ENCODE data around the gene PHLDB2.

Gene PHLDB2

GRCh38 chr3:111986800-111987199 lies 127.7 kb downstream of the PHLDB2 start:
- H3K9ac ChIP-seq (ENCODE audit: insufficient read length, low read depth): no peak overlapping the region
- DNase-seq (ENCODE audit: low read depth, low spot score): no peak
- H3K36me3 ChIP-seq (ENCODE audit: insufficient read depth, insufficient read length, low read length): peaks cover 70% of the 10 kb centered on the region
- no peak for TF ChIP-seq ZNF274 (IDR thresholded peaks at IDR 0.05; ENCODE audit: low read depth, low read length)
- TF ChIP-seq YY1 (IDR thresholded peaks at IDR 0.05; ENCODE audit: insufficient read depth, insufficient read length): no peak
- TF ChIP-seq SUZ12 (IDR thresholded peaks at IDR 0.05; ENCODE audit: extremely low read depth, insufficient read depth, insufficient read length): no peak
- H3K4me3 ChIP-seq (ENCODE audit: insufficient read length, low read depth): no peak overlapping the region
- H3K4me1 ChIP-seq (ENCODE audit: insufficient read depth, insufficient read length): no peaks in the 10 kb centered on the region
- no peaks in the 10 kb centered on the region for H3K27me3 ChIP-seq (ENCODE audit: insufficient read depth, insufficient read length)
- no peaks in the 10 kb centered on the region for H3K9me3 ChIP-seq (ENCODE audit: insufficient read depth, low read length)

GRCh38 chr3:111989061-111989678 lies 130.1 kb downstream of the PHLDB2 start:
- no peaks in the 10 kb centered on the region for H3K27me3 ChIP-seq (ENCODE audit: insufficient read depth, insufficient read length)
- peaks cover 2% of the 10 kb centered on the region for H3K4me1 ChIP-seq (ENCODE audit: insufficient read depth, insufficient read length)
- no peak overlapping the region for H3K9ac ChIP-seq (ENCODE audit: insufficient read length, low read depth)
- peaks cover 62% of the 10 kb centered on the region for H3K36me3 ChIP-seq (ENCODE audit: insufficient read depth, insufficient read length, low read length)
- no peaks in the 10 kb centered on the region for H3K9me3 ChIP-seq (ENCODE audit: insufficient read depth, low read length)
- TF ChIP-seq SUZ12 (IDR thresholded peaks at IDR 0.05; ENCODE audit: extremely low read depth, insufficient read depth, insufficient read length): no peak
- no peak overlapping the region for H3K4me3 ChIP-seq (ENCODE audit: insufficient read length, low read depth)
- no peak for DNase-seq (ENCODE audit: low read depth, low spot score)

- Histone ChIP-seq H3K9me3 (ENCODE audit: insufficient read depth, low read length) (no peaks in the 10 kb centered on the region), H3K4me3 (ENCODE audit: insufficient read length, low read depth) (no peak overlapping the region), H3K9ac (ENCODE audit: insufficient read length, low read depth) (no peak overlapping the region), H3K4me1 (ENCODE audit: insufficient read depth, insufficient read length) (peaks cover 2% of the 10 kb centered on the region), H3K36me3 (ENCODE audit: insufficient read depth, insufficient read length, low read length) (peaks cover 42% of the 10 kb centered on the region), H3K27me3 (ENCODE audit: insufficient read depth, insufficient read length) (peaks cover 12% of the 10 kb centered on the region)
- no peak for DNase-seq (ENCODE audit: low read depth, low spot score)
- TF ChIP-seq ZNF274 (IDR thresholded peaks at IDR 0.05; ENCODE audit: low read depth, low read length) (no peak), SUZ12 (IDR thresholded peaks at IDR 0.05; ENCODE audit: extremely low read depth, insufficient read depth, insufficient read length) (no peak), YY1 (IDR thresholded peaks at IDR 0.05; ENCODE audit: insufficient read depth, insufficient read length) (no peak)
These were observed 134.0 kb downstream of the PHLDB2 start for GRCh38 chr3:111993038-111993437.

- Histone ChIP-seq H3K4me1 (ENCODE audit: insufficient read depth, insufficient read length) (peaks cover 9% of the 10 kb centered on the region), H3K27me3 (ENCODE audit: insufficient read depth, insufficient read length) (peaks cover 33% of the 10 kb centered on the region), H3K4me3 (ENCODE audit: insufficient read length, low read depth) (peak within 1 kb of the TSS; percentile 62), H3K9ac (ENCODE audit: insufficient read length, low read depth) (peak within 1 kb of the TSS; percentile 77), H3K36me3 (ENCODE audit: insufficient read depth, insufficient read length, low read length) (no peaks in the 10 kb centered on the region), H3K9me3 (ENCODE audit: insufficient read depth, low read length) (no peaks in the 10 kb centered on the region)
- DNase-seq (ENCODE audit: low read depth, low spot score): peak; percentile 28
- TF ChIP-seq YY1 (IDR thresholded peaks at IDR 0.05; ENCODE audit: insufficient read depth, insufficient read length): no peak
- TF ChIP-seq ZNF274 (IDR thresholded peaks at IDR 0.05; ENCODE audit: low read depth, low read length): no peak
- TF ChIP-seq SUZ12 (IDR thresholded peaks at IDR 0.05; ENCODE audit: extremely low read depth, insufficient read depth, insufficient read length): no peak
These were observed 139.8 kb downstream of the PHLDB2 start, which contains the start of gene TAGLN3 for GRCh38 chr3:111998636-111999483. Gene TAGLN3, plus strand, starts transcription at chr3:111998922. Its CDS starts 501 bp downstream, at chr3:111999423.

- TF ChIP-seq ZNF274 (IDR thresholded peaks at IDR 0.05; ENCODE audit: low read depth, low read length) (no peak), YY1 (IDR thresholded peaks at IDR 0.05; ENCODE audit: insufficient read depth, insufficient read length) (no peak), SUZ12 (IDR thresholded peaks at IDR 0.05; ENCODE audit: extremely low read depth, insufficient read depth, insufficient read length) (no peak)
- peak overlapping the region; percentile 62 for H3K4me3 ChIP-seq (ENCODE audit: insufficient read length, low read depth)
These were observed 140.6 kb downstream of the PHLDB2 start for GRCh38 chr3:111999484-112000324.

GRCh38 chr3:112000367-112000771 lies 141.3 kb downstream of the PHLDB2 start:
- Histone ChIP-seq H3K36me3 (ENCODE audit: insufficient read depth, insufficient read length, low read length) (no peaks in the 10 kb centered on the region), H3K4me1 (ENCODE audit: insufficient read depth, insufficient read length) (peaks cover 9% of the 10 kb centered on the region), H3K4me3 (ENCODE audit: insufficient read length, low read depth) (peak overlapping the region; percentile 62), H3K27me3 (ENCODE audit: insufficient read depth, insufficient read length) (peaks cover 33% of the 10 kb centered on the region), H3K9ac (ENCODE audit: insufficient read length, low read depth) (no peak overlapping the region), H3K9me3 (ENCODE audit: insufficient read depth, low read length) (no peaks in the 10 kb centered on the region)
- TF ChIP-seq YY1 (IDR thresholded peaks at IDR 0.05; ENCODE audit: insufficient read depth, insufficient read length): no peak
- TF ChIP-seq SUZ12 (IDR thresholded peaks at IDR 0.05; ENCODE audit: extremely low read depth, insufficient read depth, insufficient read length): no peak
- no peak for TF ChIP-seq ZNF274 (IDR thresholded peaks at IDR 0.05; ENCODE audit: low read depth, low read length)
- DNase-seq (ENCODE audit: low read depth, low spot score): no peak

More at GRCh38 chr3:111999484-112000324, 140.6 kb downstream of the PHLDB2 start:
- Histone ChIP-seq H3K9me3 (ENCODE audit: insufficient read depth, low read length) (no peaks in the 10 kb centered on the region), H3K9ac (ENCODE audit: insufficient read length, low read depth) (peak overlapping the region; percentile 77), H3K4me1 (ENCODE audit: insufficient read depth, insufficient read length) (peaks cover 9% of the 10 kb centered on the region), H3K27me3 (ENCODE audit: insufficient read depth, insufficient read length) (peaks cover 33% of the 10 kb centered on the region), H3K36me3 (ENCODE audit: insufficient read depth, insufficient read length, low read length) (no peaks in the 10 kb centered on the region)
- DNase-seq (ENCODE audit: low read depth, low spot score): no peak
